ENCODE results near the gene STK32C.

DNA sequence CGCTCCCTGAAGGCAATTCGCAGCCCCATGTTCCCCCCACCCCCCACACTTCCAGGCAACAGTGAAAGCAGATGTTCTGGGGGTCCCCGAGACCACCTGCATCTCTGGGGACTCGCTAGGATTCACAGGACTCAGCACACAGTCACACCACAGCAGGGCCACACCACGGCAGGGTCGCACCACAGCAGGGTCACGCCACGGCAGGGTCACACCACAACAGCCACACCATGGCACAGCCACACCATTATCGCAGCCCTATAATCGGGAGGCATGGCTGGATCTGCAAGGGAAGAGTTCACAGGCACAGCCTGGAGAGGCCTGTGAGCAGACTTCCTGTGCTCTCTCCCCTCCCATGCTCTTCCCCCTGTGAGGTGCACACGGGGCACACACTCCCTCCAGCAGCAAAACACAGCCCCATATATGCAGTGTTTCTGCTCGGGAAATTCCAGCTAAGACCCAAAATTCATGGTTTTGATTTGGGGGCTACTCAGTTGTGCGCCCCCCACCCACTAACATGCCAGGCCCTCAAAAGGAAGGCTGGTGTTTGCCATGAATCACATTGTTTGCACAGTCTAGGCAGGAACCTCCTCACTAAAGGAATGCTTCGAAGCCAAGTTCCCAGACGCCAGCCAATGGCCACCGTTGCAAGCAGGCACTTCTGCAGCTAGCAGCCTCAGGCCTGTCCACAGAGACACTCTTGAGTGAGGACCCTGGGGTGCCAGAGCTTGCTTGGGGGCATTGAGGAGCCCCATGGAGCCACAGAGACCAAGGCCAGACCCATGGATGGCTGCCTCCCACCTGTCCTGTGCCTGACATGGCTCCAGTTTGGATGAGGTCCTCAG, 128.0 kb downstream of the STK32C start:
- no peak for TF ChIP-seq EP300 (IDR thresholded peaks at IDR 0.05)
- TF ChIP-seq, protein P1, sequence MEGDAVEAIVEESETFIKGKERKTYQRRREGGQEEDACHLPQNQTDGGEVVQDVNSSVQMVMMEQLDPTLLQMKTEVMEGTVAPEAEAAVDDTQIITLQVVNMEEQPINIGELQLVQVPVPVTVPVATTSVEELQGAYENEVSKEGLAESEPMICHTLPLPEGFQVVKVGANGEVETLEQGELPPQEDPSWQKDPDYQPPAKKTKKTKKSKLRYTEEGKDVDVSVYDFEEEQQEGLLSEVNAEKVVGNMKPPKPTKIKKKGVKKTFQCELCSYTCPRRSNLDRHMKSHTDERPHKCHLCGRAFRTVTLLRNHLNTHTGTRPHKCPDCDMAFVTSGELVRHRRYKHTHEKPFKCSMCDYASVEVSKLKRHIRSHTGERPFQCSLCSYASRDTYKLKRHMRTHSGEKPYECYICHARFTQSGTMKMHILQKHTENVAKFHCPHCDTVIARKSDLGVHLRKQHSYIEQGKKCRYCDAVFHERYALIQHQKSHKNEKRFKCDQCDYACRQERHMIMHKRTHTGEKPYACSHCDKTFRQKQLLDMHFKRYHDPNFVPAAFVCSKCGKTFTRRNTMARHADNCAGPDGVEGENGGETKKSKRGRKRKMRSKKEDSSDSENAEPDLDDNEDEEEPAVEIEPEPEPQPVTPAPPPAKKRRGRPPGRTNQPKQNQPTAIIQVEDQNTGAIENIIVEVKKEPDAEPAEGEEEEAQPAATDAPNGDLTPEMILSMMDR (IDR thresholded peaks at IDR 0.05), result no peak

All from upper lobe of left lung (tissue), 4 donors.